Liver (tissue), 9 donors: ENCODE measurements around the gene MYO5A. TPM values are rescaled to one million over a fixed set of nuclear protein-coding genes. Genes with fewer than 3 reads are reported as not detected.

ENCODE experiments used
- DNase-seq: peaks from one replicate; pipeline ENCODE4 v3.0.0-alpha.2; 2017; ENCODE audit warnings: low spot score
- H3K27ac ChIP-seq, 2 donors: one replicate each; pipeline ENCODE4 v1.7.0; 2013; ENCODE audit warnings: inconsistent platforms in 2 of 2, low read length in 2 of 2, control low read depth in 1 of 2, low read depth in 1 of 2, mild to moderate bottlenecking in 1 of 2
- H3K27me3 ChIP-seq, 4 donors: one replicate each; pipeline versions ENCODE4 v1.6.1 to v1.7.0; 2013; ENCODE audit warnings: low read length in 3 of 4, inconsistent platforms in 1 of 4, mild to moderate bottlenecking in 1 of 4, moderate library complexity in 1 of 4; ENCODE audit not compliant: control insufficient read depth in 4 of 4, insufficient read depth in 4 of 4
- H3K36me3 ChIP-seq, 4 donors: one replicate each; pipeline versions ENCODE4 v1.6.1 to v1.7.0; 2013; ENCODE audit warnings: low read length in 3 of 4, mild to moderate bottlenecking in 3 of 4, low read depth in 1 of 4, moderate library complexity in 1 of 4; ENCODE audit not compliant: control insufficient read depth in 4 of 4, insufficient read depth in 3 of 4
- H3K4me1 ChIP-seq, 4 donors: one replicate each; pipeline versions ENCODE4 v1.6.1 to v1.7.0; 2013; ENCODE audit warnings: low read length in 3 of 4, mild to moderate bottlenecking in 3 of 4, moderate library complexity in 1 of 4; ENCODE audit not compliant: control insufficient read depth in 4 of 4, insufficient read depth in 4 of 4
- H3K4me3 ChIP-seq, 3 donors: one replicate each; pipeline versions ENCODE4 v1.6.1 to v1.7.0; 2013; ENCODE audit warnings: low read length in 3 of 3, control low read depth in 1 of 3, low read depth in 1 of 3, mild to moderate bottlenecking in 1 of 3
- H3K9ac ChIP-seq, 2 donors: one replicate each; pipeline ENCODE4 v1.7.0; 2013; ENCODE audit warnings: low read length in 2 of 2, mild to moderate bottlenecking in 2 of 2, moderate library complexity in 2 of 2, control low read depth in 1 of 2, low read depth in 1 of 2
- H3K9me3 ChIP-seq, 4 donors: one replicate each; pipeline versions ENCODE4 v1.6.1 to v1.7.0; 2013; ENCODE audit warnings: low read length in 3 of 4; ENCODE audit not compliant: control insufficient read depth in 4 of 4
- ATF3 ChIP-seq: IDR thresholded peaks from 2 replicates; pipeline ENCODE4 v1.6.1; 2016; ENCODE audit warnings: antibody characterized with exemption
- EGR1 ChIP-seq, 2 donors: IDR thresholded peaks; 2 replicates each; pipeline ENCODE4 v1.6.1; 2016 to 2018; ENCODE audit warnings: antibody characterized with exemption in 2 of 2, low read depth in 2 of 2
- FOXA1 ChIP-seq: IDR thresholded peaks from 2 replicates; pipeline ENCODE4 v1.6.1; 2016; ENCODE audit warnings: antibody characterized with exemption
- FOXA2 ChIP-seq: IDR thresholded peaks from 2 replicates; pipeline ENCODE4 v1.6.1; 2016; ENCODE audit warnings: antibody characterized with exemption
- GABPA ChIP-seq, 2 donors: IDR thresholded peaks in 1 of 2; conservative IDR thresholded peaks in 1 of 2; 2 replicates each; pipeline ENCODE4 v1.6.1; 2016; ENCODE audit warnings: antibody characterized with exemption in 2 of 2, mild to moderate bottlenecking in 1 of 2, moderate library complexity in 1 of 2
- HNF4A ChIP-seq, 2 donors: conservative IDR thresholded peaks; 2 replicates each; pipeline ENCODE4 v1.6.1; 2016; ENCODE audit warnings: antibody characterized with exemption in 2 of 2, mild to moderate bottlenecking in 2 of 2
- HNF4G ChIP-seq: IDR thresholded peaks from 2 replicates; pipeline ENCODE4 v1.6.1; 2016; ENCODE audit warnings: antibody characterized with exemption
- JUND ChIP-seq, 2 donors: IDR thresholded peaks; 2 replicates each; pipeline ENCODE4 v1.6.1; 2016; ENCODE audit warnings: antibody characterized with exemption in 2 of 2
- NR2F2 ChIP-seq: IDR thresholded peaks from 2 replicates; pipeline ENCODE4 v1.6.1; 2016; ENCODE audit warnings: antibody characterized with exemption
- RAD21 ChIP-seq, 2 donors: IDR thresholded peaks; 2 replicates each; pipeline ENCODE4 v1.6.1; 2016; ENCODE audit warnings: antibody characterized with exemption in 2 of 2, mild to moderate bottlenecking in 2 of 2
- REST ChIP-seq: IDR thresholded peaks from 2 replicates; pipeline ENCODE4 v1.6.1; 2016; ENCODE audit warnings: antibody characterized with exemption, mild to moderate bottlenecking
- RXRA ChIP-seq, 2 donors: IDR thresholded peaks; 2 replicates each; pipeline ENCODE4 v1.6.1; 2017 to 2018; ENCODE audit warnings: antibody characterized with exemption in 2 of 2, mild to moderate bottlenecking in 1 of 2
- SP1 ChIP-seq: IDR thresholded peaks from 2 replicates; pipeline ENCODE4 v1.6.1; 2018; ENCODE audit warnings: antibody characterized with exemption, mild to moderate bottlenecking
- TAF1 ChIP-seq: conservative IDR thresholded peaks from 2 replicates; pipeline ENCODE4 v1.6.1; 2016; ENCODE audit warnings: antibody characterized with exemption, mild to moderate bottlenecking
- YY1 ChIP-seq: IDR thresholded peaks from 2 replicates; pipeline ENCODE4 v1.6.1; 2016; ENCODE audit warnings: antibody characterized with exemption, mild to moderate bottlenecking
- WGBS: extraction: QIAGEN DNeasy Blood & Tissue Kit; methylation state at CpG from one replicate; pipeline ENCODE4 v1.1.7; 2013; 5-methylcytosine and 5-hydroxymethylcytosine counted together
- polyA plus RNA-seq, 2 donors: library from polyadenylated mRNA; stranded (reverse) in 1 of 2; unstranded in 1 of 2; fragments of 200-250 nt in 1 of 2; fragments of >200 nt in 1 of 2; fragmentation: Nextera tagmentation in 1 of 2; extraction: Ambion mirVana in 1 of 2; gene quantifications; one replicate each; pipeline versions ENCODE4 v1.2.1 to v1.2.3, GENCODE V29; 2013 to 2015
- total RNA-seq, 2 donors: library from RNA; depleted of rRNA; stranded (reverse); fragments of >200 nt; gene quantifications; one replicate each; pipeline ENCODE4 v1.2.3, GENCODE V29; 2014
- TF ChIP-seq, protein P1 (sequence below): IDR thresholded peaks from 2 replicates; pipeline ENCODE4 v1.6.1; 2016; ENCODE audit warnings: antibody characterized with exemption
- TF ChIP-seq, protein P2 (sequence below): fragments of 150-350 bp; IDR thresholded peaks from 2 replicates; pipeline ENCODE4 v1.5.1; 2017; ENCODE audit warnings: improper control_type of control experiment, low read depth, low read length; ENCODE audit not compliant: missing input control
- TF ChIP-seq, protein P3 (sequence below): IDR thresholded peaks from 2 replicates; pipeline ENCODE4 v1.6.1; 2016; ENCODE audit warnings: antibody characterized with exemption
- donor health status: healthy.
- donor health status: healthy.
- donor health status: healthy.
- donor health status: healthy.
- donor health status: healthy.

MYO5A gene
- total and polyA plus RNA-seq, 4 donors, result 1.0 to 7.1 (median 3.0) TPM

- no peak for TF ChIP-seq FOXA1
- no peak for TF ChIP-seq TAF1
- TF ChIP-seq YY1, result no peak
- TF ChIP-seq, protein P1, sequence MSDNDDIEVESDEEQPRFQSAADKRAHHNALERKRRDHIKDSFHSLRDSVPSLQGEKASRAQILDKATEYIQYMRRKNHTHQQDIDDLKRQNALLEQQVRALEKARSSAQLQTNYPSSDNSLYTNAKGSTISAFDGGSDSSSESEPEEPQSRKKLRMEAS, result no peak
- TF ChIP-seq, protein P2, sequence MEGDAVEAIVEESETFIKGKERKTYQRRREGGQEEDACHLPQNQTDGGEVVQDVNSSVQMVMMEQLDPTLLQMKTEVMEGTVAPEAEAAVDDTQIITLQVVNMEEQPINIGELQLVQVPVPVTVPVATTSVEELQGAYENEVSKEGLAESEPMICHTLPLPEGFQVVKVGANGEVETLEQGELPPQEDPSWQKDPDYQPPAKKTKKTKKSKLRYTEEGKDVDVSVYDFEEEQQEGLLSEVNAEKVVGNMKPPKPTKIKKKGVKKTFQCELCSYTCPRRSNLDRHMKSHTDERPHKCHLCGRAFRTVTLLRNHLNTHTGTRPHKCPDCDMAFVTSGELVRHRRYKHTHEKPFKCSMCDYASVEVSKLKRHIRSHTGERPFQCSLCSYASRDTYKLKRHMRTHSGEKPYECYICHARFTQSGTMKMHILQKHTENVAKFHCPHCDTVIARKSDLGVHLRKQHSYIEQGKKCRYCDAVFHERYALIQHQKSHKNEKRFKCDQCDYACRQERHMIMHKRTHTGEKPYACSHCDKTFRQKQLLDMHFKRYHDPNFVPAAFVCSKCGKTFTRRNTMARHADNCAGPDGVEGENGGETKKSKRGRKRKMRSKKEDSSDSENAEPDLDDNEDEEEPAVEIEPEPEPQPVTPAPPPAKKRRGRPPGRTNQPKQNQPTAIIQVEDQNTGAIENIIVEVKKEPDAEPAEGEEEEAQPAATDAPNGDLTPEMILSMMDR, result no peak
- TF ChIP-seq HNF4G, result no peak
- TF ChIP-seq, protein P3, sequence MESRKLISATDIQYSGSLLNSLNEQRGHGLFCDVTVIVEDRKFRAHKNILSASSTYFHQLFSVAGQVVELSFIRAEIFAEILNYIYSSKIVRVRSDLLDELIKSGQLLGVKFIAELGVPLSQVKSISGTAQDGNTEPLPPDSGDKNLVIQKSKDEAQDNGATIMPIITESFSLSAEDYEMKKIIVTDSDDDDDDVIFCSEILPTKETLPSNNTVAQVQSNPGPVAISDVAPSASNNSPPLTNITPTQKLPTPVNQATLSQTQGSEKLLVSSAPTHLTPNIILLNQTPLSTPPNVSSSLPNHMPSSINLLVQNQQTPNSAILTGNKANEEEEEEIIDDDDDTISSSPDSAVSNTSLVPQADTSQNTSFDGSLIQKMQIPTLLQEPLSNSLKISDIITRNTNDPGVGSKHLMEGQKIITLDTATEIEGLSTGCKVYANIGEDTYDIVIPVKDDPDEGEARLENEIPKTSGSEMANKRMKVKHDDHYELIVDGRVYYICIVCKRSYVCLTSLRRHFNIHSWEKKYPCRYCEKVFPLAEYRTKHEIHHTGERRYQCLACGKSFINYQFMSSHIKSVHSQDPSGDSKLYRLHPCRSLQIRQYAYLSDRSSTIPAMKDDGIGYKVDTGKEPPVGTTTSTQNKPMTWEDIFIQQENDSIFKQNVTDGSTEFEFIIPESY, result no peak
- TF ChIP-seq NR2F2, result no peak
- TF ChIP-seq ATF3, result no peak
- no peak for TF ChIP-seq FOXA2
- no peak for TF ChIP-seq JUND (IDR thresholded peaks at IDR 0.05)
- no peak for TF ChIP-seq HNF4A (conservative IDR thresholded peaks at IDR 0.05)
- TF ChIP-seq REST, result no peak
- no peak for TF ChIP-seq GABPA (IDR thresholded peaks at IDR 0.05 in 1 of 2, conservative IDR thresholded peaks at IDR 0.05 in 1 of 2)
- TF ChIP-seq EGR1 (IDR thresholded peaks at IDR 0.05; ENCODE audit: low read depth in 2 of 2), result no peak
- TF ChIP-seq RAD21 (IDR thresholded peaks at IDR 0.05), result no peak
- no peak for TF ChIP-seq SP1
- TF ChIP-seq RXRA (IDR thresholded peaks at IDR 0.05), result no peak
- Histone ChIP-seq H3K4me3 (no peak overlapping the region), H3K9ac (no peak overlapping the region), H3K27me3 (no peaks in the 10 kb centered on the region), H3K4me1 (no peaks in the 10 kb centered on the region), H3K27ac (no peak overlapping the region), H3K36me3 (no peaks in the 10 kb centered on the region), H3K9me3 (no peaks in the 10 kb centered on the region)
- DNase-seq, result no peak
- WGBS, result 89% methylated on average over 1 of the region's 1 CpG
Measured at GRCh38 chr15:52352086-52352485, 176.6 kb downstream of the MYO5A start.
